Osteocyte (in vitro differentiated cells): ENCODE results near the gene BATF3. TPM values are rescaled to one million over a fixed set of nuclear protein-coding genes. Genes with fewer than 3 reads are reported as not detected.

Experiments used
- DNase-seq: peaks from one replicate; pipeline ENCODE4 v3.0.0; 2021; ENCODE audit warnings: mixed read lengths; ENCODE audit not compliant: unreplicated experiment; ENCODE audit errors: extremely low spot score
- H3K27ac Mint-ChIP-seq: one replicate; pipeline ENCODE4 v1.8.0; 2021; ENCODE audit warnings: mild to moderate bottlenecking, mixed read lengths; ENCODE audit not compliant: unreplicated experiment
- H3K27me3 Mint-ChIP-seq: one replicate; pipeline ENCODE4 v1.8.0; 2021; ENCODE audit warnings: mixed read lengths; ENCODE audit not compliant: unreplicated experiment
- H3K36me3 Mint-ChIP-seq: one replicate; pipeline ENCODE4 v1.8.0; 2021; ENCODE audit warnings: mixed read lengths; ENCODE audit not compliant: unreplicated experiment
- H3K4me1 Mint-ChIP-seq: one replicate; pipeline ENCODE4 v1.8.0; 2021; ENCODE audit warnings: mixed read lengths; ENCODE audit not compliant: unreplicated experiment
- H3K4me3 Mint-ChIP-seq: one replicate; pipeline ENCODE4 v1.8.0; 2021; ENCODE audit warnings: mild to moderate bottlenecking, moderate library complexity, mixed read lengths; ENCODE audit not compliant: unreplicated experiment
- H3K9me3 Mint-ChIP-seq: one replicate; pipeline ENCODE4 v1.8.0; 2021; ENCODE audit warnings: mixed read lengths; ENCODE audit not compliant: unreplicated experiment
- CTCF ChIP-seq: fragments of 200-600 bp; sonication (generic); IDR thresholded peaks from 2 replicates; pipeline ENCODE4 v1.5.0; 2021; ENCODE audit warnings: antibody characterized with exemption, mild to moderate bottlenecking, moderate library complexity
- total RNA-seq: library from RNA; stranded (reverse); gene quantifications from 2 replicates; pipeline ENCODE4 v1.2.1, GENCODE V29; 2021

BATF3 gene
- total RNA-seq, 1 donor from 2014 or later, result 0.56 TPM

GRCh38 chr1:212702672-212703071 lies 3.0 kb upstream of the BATF3 start:
- H3K4me3 Mint-ChIP-seq, result no peak overlapping the region
- H3K27me3 Mint-ChIP-seq, result peaks cover 8% of the 10 kb centered on the region

GRCh38 chr1:212701910-212702309 lies 2.3 kb upstream of the BATF3 start:
- Mint-ChIP-seq H3K27ac (no peak overlapping the region), H3K27me3 (peaks cover 11% of the 10 kb centered on the region), H3K4me1 (peaks cover 9% of the 10 kb centered on the region), H3K4me3 (no peak overlapping the region), H3K9me3 (no peaks in the 10 kb centered on the region), H3K36me3 (no peaks in the 10 kb centered on the region)
- no peak for TF ChIP-seq CTCF
- no peak for DNase-seq

More at GRCh38 chr1:212702672-212703071, 3.0 kb upstream of the BATF3 start:
- Mint-ChIP-seq H3K36me3 (no peaks in the 10 kb centered on the region), H3K9me3 (no peaks in the 10 kb centered on the region), H3K27ac (no peak overlapping the region), H3K4me1 (peaks cover 9% of the 10 kb centered on the region)
- no peak for DNase-seq
- no peak for TF ChIP-seq CTCF

GRCh38 chr1:212700892-212701819 lies 1.5 kb upstream of the BATF3 start:
- Mint-ChIP-seq H3K9me3 (no peaks in the 10 kb centered on the region), H3K4me1 (peaks cover 9% of the 10 kb centered on the region), H3K36me3 (no peaks in the 10 kb centered on the region), H3K27ac (peak overlapping the region; percentile 59), H3K27me3 (peaks cover 14% of the 10 kb centered on the region), H3K4me3 (peak overlapping the region; percentile 73)
- TF ChIP-seq CTCF, result peak; percentile 21
- DNase-seq, result peak; percentile 82

GRCh38 chr1:212700223-212700891 lies 717 bp upstream of the BATF3 start:
- Mint-ChIP-seq H3K27ac (peak overlapping the region; percentile 59), H3K36me3 (no peaks in the 10 kb centered on the region), H3K9me3 (no peaks in the 10 kb centered on the region), H3K27me3 (peaks cover 14% of the 10 kb centered on the region), H3K4me3 (peak overlapping the region; percentile 73), H3K4me1 (peaks cover 9% of the 10 kb centered on the region)
- TF ChIP-seq CTCF, result no peak
- DNase-seq, result peak; percentile 86

- H3K9me3 Mint-ChIP-seq, result no peaks in the 10 kb centered on the region
- peak overlapping the region; percentile 71 for H3K4me3 Mint-ChIP-seq
- peak overlapping the region; percentile 53 for H3K27ac Mint-ChIP-seq
- peak; percentile 65 for TF ChIP-seq CTCF
- peaks cover 14% of the 10 kb centered on the region for H3K27me3 Mint-ChIP-seq
- DNase-seq, result peak; percentile 83
- H3K4me1 Mint-ChIP-seq, result peaks cover 9% of the 10 kb centered on the region
- no peaks in the 10 kb centered on the region for H3K36me3 Mint-ChIP-seq
Observed at GRCh38 chr1:212699104-212699624, 476 bp downstream of the BATF3 start.
